RPMI7951 (cell line): ENCODE results near the gene SPOPL. TPM values are rescaled to one million over a fixed set of nuclear protein-coding genes. Genes with fewer than 3 reads are reported as not detected.
"Not testable (repeated sequence)": the region's sequence is repeated elsewhere in the genome, so short reads cannot be mapped to it uniquely, and the experiment has no call there.

Experiments used
- DNase-seq: peaks from one replicate; pipeline ENCODE4 v3.0.0-alpha.2; 2012; ENCODE audit warnings: low read depth
- total RNA-seq: library from RNA; depleted of rRNA; stranded (reverse); fragments of >200 nt; shearing (Covaris generic); gene quantifications from 2 replicates; pipeline ENCODE4 v1.2.3, GENCODE V29; 2014

Gene SPOPL
- total RNA-seq, 1 experiment from 2014 or later = 17.5 TPM

- DNase-seq = not testable (repeated sequence)
Observed at GRCh38 chr2:138523673-138524042, 22.1 kb downstream of the SPOPL start.

GRCh38 chr2:138524353-138524752, 22.8 kb downstream of the SPOPL start:
- not testable (repeated sequence) for DNase-seq

DNA sequence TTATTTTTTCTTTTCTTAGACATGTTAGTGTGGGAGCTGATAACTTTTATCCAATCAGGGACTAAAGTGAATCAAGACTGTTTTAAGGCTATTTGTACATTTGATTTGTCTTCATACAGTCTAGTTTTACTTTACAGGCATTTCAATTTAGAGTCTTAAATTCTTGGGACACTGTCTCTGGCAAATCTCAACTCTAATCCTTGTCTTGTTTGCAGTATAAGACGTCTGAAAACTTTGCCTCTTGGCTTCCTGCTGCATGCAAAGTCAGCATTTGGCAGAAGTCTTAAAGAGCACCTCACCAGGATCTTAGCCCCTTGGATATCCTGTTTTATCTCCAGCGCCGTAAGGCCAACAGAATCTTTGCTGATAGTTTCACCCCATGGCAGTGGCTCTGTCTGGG, 30.3 kb downstream of the SPOPL start:
- DNase-seq = no peak

GRCh38 chr2:138534791-138535190, 33.2 kb downstream of the SPOPL start:
- no peak for DNase-seq

DNA sequence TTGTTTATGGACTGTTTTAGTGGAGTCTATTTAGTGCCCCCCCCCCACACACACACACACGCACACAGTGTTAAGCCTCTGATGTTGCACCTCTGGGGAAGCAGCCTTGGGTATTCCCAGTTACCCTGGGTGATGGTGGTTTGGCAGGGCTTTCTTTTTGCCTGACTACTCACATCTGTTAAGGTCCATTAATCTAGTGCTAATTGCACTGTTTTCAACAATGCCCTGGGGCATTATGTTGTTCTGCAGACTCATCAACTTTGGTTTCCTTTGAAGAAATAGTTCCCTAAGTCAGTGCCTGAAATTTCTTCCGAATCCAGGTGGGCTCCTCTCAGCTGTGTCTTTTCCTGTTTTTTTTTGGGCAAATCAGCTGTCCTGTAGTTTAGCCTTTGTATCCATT, 34.7 kb downstream of the SPOPL start:
- DNase-seq = peak; percentile 90

- DNase-seq = no peak
Observed at GRCh38 chr2:138536740-138537139, 35.2 kb downstream of the SPOPL start.

GRCh38 chr2:138537170-138537915, 35.8 kb downstream of the SPOPL start:
- DNase-seq = no peak

DNA sequence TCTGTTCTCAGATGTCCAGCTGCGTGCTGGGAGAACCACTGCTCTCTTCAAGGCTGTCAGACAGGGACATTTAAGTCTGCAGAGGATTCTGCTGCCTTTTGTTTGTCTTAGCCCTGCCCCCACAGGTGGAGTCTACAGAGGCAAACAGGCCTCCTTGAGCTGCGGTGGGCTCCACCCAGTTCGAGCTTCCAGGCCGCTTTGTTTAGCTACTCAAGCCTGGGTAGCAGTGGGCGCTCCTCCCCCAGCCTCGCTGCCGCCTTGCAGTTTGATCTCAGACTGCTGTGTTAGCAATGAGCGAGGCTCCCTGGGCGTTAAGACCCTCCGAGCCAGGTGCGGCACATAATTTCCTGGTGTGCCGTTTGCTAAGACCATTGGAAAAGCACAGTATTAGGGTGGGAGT, 42.6 kb downstream of the SPOPL start:
- not testable (repeated sequence) for DNase-seq

- no peak for DNase-seq
Observed at GRCh38 chr2:138548796-138549195, 47.2 kb downstream of the SPOPL start.

- no peak for DNase-seq
Observed at GRCh38 chr2:138550172-138550571, 48.6 kb downstream of the SPOPL start.

GRCh38 chr2:138550670-138551287, 49.2 kb downstream of the SPOPL start:
- no peak for DNase-seq

DNA sequence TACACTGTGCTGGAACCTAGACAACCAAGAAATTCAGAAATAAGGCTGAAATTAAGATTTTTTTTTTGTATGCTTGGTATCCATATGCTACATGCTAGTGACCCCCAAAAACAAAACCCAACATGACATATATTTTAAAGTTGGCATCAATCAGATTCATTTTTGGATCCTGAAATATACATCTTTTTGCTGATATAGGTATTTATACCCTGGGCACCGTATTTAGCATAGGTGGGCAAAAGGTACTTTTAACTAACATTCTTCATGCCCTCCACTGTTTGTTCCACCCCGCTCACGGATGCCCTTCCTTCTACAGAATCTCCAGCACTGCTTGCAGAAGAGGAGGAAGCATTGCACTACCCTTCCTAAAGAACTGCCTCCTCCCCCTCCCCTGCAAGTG, 52.6 kb downstream of the SPOPL start:
- no peak for DNase-seq

DNA sequence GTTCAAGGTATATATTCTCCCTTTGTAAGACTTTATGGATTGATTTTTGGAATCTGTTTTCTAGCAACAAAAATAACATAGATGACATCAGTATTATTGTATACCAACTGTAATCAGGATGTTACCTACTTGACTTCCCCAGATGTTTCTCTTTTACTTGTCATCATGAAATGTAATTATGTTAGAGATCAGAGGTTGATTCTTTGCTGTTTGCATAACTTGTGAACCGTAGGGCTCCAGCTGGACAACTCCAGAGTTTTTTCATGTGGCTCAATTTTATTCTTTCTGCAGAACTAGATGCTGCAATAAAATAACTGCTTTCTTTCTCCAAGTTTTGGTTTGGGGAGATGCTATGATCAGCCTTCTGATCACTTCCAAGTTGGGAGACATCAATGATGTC, 58.1 kb downstream of the SPOPL start:
- no peak for DNase-seq

DNA sequence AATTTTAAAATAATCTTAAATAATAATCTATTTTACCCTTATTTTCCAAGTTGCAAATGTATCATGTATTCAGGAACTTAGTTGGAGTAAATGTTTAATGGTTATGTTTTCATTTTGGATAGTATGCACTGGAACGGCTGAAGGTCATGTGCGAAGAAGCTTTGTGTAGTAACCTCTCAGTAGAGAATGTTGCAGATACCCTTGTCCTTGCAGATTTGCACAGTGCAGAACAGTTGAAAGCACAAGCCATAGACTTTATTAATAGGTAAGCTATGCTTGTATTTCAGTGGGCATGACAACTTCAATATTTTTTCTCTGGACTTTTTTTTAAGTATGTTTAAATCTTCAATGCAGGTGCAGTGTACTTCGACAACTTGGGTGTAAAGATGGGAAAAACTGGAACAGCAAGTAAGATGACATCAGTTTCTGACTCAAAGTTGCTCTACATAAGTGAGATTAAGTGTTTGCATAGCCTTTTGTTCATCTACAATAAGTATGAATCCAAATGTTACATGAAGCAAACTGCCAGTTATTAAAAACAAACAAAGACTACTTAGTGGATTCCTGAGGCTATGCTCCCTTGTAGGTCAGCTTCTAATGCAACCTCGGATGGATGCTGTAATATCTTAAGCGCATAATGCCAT, 63.1 kb downstream of the SPOPL start:
- no peak for DNase-seq

DNA sequence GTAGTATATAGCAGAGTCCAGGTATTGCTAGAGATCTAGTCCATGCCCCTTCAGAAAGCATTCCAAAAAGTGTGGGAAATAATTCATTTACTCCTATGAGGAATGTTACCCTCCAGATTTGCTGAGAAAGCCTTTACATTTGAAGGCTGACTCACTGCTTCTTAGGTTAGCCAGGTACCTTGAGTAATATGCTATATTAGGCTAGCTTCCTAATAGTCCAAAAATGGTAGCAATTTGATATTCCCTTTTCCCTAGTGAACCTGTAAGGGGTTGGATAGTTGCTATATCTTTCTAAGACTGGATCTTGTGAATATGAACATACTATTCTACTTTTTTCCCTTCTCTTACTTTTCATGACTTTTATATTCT, 63.6 kb downstream of the SPOPL start:
- DNase-seq = no peak

- DNase-seq = no peak
Observed at GRCh38 chr2:138572318-138572717, 70.7 kb downstream of the SPOPL start.

DNA sequence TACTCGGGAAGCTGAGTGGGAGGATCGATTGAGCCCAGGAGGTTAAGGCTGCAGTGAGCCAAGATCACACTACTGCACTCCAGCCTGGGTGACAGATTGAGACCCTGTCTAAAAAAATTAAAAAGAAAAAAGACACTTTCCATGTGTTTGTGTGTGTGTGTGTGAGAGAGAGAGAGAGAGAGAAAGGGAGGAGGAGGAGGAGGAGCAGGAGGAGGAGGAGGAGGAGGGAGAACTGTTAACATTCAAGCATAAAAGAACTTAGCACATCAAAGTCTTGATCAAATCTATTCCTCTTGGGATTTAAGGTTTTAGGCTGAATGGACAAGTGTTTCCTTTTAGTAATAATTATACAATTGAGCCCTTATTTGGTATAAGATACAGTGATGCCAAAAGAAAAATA, 75.5 kb downstream of the SPOPL start:
- no peak for DNase-seq

DNA sequence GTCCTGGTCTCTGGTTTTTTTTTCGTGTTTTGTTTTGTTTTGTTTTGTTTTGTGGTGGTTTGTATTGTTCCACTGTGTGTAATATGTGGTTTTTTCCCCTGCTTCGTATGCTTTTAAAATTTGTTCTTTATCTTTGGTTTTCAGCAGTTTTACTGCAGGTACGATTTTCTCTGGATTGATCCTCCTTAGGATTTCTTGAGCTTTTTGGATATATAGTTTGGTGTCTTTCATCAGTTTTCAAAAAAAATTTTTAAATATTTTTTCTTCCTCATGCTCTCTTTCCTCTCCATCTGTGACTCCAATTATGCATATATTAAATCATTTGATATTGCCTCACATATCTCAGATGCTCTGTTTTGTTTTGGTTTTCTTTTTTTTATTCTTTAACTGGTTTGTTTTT, 78.0 kb downstream of the SPOPL start:
- no peak for DNase-seq

DNA sequence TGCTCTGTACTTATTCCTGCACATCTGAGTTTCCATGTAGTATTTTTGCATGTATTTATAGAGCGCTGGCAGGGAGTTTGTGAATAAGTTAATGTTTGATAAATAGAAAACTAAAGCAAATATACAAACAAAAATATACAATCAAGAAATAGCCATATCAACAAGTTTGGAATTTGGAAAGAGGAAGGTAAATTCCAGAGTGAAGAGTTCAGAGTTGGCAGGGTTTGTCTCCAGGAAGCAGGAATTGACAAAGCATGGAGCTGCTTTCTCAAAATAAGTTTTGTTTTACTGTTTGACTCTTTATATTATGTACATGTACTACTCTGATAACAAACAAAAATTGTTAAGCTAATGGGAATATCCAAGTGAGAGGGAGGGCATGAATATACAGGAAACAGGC, 80.3 kb downstream of the SPOPL start:
- no peak for DNase-seq

DNA sequence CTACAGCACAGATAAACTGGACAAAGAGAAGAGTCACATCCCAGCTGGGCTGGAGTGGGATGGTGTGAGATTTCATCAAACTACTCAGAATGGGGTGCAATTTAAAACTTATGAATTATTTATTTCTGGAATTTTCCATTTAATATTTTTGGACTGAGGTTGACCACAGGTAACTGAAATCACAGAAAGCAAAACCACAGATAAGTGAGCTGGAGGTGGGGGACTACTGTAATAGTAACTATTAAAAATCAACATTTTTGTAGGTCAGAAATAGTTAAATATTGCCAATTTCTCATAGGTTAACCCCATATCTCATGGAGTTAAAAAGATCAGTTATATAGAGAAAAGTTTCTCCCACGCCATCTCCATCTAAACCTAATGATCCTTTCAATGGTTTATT, 88.1 kb downstream of the SPOPL start:
- no peak for DNase-seq

DNA sequence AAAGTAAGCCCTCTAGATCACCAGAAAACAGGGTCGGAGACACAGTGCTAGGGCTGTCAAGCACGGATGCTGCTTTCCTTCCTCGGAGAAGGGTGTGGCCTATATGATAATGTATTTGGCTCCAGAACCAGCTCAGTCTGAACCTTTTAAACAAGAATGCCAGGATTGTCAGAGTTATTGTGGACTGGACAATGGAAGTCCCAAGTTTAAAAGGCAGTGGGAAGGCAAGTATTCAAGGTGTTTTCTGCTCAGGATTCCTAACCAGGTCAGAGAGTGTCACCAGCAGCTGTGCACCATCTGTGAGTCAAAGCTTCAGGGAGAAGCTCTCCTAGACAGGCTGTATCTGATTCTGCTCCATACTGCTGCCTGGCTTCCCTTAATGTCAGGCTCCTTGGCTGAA, 94.8 kb downstream of the SPOPL start:
- no peak for DNase-seq

- no peak for DNase-seq
Observed at GRCh38 chr2:138600732-138601457, 99.3 kb downstream of the SPOPL start.
